ENCODE measurements around the gene ECI1.

The ECI1 gene

GRCh38 chr16:2196162-2196980 is 55.0 kb downstream of the ECI1 start, which contains the start of gene CASKIN1:
Gene CASKIN1, minus strand, starts transcription at chr16:2196605. Its CDS starts 173 bp downstream, at chr16:2196432.
- no peak for DNase-seq (ENCODE audit: low read depth in 4 of 4, low spot score in 1 of 4)

- no peak for DNase-seq (ENCODE audit: low read depth in 4 of 4, low spot score in 1 of 4)
Observed at GRCh38 chr16:2195322-2196161, 55.8 kb downstream of the ECI1 start.

- no peak for DNase-seq (ENCODE audit: low read depth in 4 of 4, low spot score in 1 of 4)
Observed at GRCh38 chr16:2194852-2195321, 56.5 kb downstream of the ECI1 start.

DNA sequence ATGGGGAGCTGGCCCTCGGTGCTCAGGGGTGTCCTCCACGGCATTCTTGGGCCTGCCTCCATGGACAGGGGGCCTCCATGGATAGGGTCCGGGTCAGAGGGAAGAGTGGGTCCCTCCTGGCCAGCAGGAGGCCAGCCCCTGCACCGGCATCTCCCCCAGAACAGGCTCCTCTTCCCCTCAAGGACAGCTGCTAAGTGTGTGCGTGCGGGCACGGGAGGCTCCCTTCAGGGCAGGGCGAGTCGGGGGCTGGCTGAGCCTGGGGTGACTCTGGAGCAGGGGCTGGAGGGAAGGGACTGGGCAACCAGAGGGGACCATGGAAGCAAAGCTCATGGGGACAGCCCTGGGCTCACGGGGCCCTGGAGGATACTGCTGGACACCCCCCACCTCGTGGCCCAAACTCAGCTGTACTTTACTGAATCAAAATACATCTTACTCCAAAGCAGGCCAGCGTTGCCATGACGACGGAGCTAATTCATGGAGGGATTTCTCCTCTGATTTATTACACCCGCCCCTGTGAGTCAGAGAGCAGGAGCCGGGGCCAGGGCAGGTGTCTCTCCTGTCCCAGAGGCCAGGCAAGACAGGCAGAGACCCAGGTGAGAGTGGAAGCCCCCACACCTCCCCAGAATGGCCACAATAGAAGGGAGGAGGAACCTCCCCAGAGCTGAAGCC is 57.1 kb downstream of the ECI1 start:
- no peak for DNase-seq (ENCODE audit: low read depth in 4 of 4, low spot score in 1 of 4)

DNA sequence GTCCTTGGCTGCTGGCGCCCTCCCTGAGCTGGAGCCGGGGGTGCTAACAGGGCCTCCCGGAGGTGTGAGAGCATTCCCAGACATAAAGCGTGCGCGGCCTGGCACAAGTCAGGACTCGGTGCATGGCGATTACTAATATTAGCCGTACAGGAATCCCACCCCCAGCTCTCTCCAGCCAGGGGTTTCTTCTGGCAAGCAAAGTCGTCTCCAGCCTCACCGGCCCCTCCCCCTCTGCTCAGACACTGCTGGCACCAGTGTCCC is 60.0 kb downstream of the ECI1 start:
- no peak for DNase-seq (ENCODE audit: low read depth in 4 of 4, low spot score in 1 of 4)

DNA sequence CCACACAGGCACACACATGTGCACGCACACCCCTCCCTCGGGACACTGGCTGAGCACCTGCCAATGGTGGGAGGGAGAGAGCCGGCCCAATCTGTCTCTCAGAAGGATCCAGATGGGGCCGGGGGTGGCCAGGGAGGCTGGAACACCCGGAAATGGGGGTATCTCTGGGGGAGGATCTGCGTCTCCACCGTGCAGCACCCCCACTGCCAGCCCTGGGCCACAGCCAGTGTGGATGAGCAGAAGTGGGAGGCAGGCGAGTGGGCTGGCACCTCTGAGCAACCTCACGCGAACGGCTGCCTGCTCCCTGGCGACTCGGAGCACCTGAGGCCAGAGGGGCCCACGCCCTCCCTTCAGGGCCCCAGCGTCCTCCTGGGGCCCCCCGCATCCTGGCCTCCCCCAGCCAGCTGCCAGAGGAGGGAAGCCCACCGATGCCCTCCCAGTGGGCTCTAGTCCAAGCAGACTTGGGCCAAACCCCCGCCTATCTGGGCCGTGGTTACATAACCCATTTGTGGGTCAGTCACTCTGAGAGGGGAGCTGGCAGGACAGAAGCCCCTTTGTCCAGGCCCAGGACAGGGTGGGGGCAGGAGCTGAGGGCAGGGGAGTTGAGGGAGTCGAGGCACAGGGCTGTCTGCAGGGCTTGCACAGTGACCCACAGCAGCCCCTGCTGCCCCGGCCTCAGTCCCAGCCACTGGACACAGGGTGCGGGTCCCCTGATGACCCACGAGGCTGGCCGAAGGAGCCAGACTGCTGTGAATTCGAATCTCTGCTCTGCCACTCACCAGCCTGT is 60.5 kb downstream of the ECI1 start:
- no peak for DNase-seq (ENCODE audit: low read depth in 4 of 4, low spot score in 1 of 4)

GRCh38 chr16:2190002-2190658 is 61.3 kb downstream of the ECI1 start:
- no peak for DNase-seq (ENCODE audit: low read depth in 4 of 4, low spot score in 1 of 4)

Data from stimulated activated CD4-positive, alpha-beta T cell treated with anti-CD3 and anti-CD28 coated beads, Interleukin-1b, Interleukin-23, amount 100 ng/mL, for 24 hours (primary cell).